Middle frontal gyrus (tissue), 1 donor: Measurements from ENCODE around the gene CEP112.

Source experiments
- DNase-seq: peaks from one replicate; pipeline ENCODE4 v3.0.0-alpha.2; 2015; ENCODE audit warnings: low spot score; ENCODE audit errors: extremely low spot score

CEP112 gene

DNA sequence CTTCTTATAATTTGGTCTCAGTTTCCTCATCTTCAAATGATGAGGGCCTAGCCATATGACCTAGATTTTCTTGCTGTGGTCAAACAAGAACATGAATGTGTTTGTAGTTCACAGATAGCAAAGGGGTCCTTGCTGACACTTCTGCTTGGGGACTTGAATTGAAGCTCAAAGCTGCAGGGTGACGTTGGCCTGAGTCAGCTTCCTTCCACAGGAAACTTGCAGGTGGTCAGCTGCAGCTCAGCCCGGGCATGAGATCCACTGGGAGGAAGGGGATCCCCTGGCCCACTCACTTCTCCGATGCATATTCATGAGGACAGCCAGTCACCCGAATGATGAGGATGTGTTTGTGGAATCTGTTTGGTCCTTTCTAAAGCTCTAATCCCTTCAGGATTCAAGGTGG, 587.9 kb downstream of the CEP112 start:
- no peak for DNase-seq

DNA sequence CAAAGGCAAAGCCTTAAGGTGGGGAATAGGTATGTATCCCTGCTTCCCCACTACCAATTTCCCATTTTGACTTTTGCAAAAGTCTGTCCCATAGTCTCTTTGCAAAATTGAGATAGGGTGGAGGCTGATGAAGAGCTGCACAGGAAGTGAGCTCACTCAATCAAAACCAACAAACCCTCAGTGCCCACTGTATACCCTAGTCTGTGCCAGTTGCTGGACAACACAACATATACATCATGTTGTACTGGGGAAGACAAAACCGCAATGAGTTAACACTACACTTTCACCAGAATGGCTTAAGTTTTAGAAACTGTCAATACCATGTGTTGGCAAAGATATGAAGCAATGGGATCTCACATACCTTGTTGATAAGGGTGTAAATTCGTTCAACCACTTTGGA, 590.1 kb downstream of the CEP112 start:
- DNase-seq = no peak

DNA sequence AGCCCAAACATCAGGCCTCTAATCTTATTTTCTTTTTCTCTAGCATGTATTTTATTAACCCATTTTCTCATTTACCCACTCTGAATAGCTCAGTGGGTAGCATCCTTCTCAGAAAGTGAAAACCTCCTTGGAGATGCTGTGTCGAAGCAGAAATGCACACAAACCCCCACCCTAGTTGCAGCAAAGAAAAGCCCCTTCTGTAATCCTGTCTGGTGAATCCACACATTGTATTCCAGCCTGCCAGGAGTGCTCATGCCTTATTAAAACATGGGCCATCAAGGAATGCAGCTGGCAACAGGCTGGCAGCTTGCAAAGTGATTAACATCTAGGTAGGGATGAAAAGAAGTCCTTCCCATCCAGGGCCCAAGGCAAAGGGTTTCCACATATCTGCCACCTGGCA, 590.8 kb downstream of the CEP112 start:
- no peak for DNase-seq

DNA sequence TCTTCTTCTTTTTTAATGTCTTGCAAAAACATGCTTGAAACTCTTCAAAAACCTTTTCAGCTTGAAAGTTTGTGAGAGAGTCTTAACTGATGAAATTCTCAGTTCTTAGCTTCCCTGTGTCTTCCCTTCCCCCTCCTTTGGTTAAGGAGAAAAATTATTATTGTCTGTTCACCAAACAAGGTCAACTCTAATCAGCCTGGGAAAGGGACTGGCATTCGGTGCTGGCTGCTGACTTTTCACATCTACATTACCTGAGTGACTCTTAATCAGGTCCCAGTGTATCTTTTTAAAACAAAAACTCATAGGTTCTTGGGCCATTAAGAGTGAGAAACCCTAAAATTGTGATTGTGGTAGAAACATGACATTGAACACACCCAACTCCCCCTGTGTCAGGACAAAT, 591.4 kb downstream of the CEP112 start:
- DNase-seq = no peak

DNA sequence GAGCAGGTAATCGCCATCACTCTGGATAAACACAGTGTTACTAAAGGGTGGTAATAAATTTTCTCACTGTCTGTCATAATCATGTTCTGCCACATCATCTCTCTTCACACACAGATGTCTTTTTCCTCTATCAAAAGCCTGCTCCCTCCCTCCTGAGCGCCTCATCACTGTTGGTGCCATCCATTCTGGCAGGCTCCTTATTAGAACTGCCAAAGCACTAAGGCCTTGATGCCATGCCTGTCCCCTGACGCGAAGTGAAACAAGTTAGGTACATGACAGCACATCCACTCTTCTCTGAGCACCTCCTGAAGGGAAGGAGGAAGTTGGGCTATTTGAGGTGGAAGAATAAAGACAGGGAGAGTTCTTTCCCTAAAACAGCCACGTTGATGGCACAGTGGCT, 592.3 kb downstream of the CEP112 start:
- no peak for DNase-seq

DNA sequence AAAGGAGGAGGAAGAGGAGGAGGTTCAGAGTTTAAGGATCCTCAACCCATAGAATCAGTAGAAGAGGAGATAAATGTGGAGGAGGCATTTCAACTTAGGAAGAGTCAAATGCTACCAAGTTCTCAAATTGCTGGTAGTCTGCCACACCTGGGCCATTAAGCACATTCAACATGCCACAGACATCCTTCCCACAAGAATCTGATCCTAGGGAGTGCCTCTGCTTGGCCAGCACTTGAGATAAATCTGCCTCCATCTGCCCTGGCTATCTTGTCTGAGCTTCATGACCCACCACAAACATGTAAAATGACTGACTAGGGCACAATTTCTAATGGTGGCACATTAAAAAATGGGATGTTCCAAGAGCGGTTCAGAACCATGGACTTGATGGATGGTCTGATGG, 593.2 kb downstream of the CEP112 start:
- DNase-seq = no peak

DNA sequence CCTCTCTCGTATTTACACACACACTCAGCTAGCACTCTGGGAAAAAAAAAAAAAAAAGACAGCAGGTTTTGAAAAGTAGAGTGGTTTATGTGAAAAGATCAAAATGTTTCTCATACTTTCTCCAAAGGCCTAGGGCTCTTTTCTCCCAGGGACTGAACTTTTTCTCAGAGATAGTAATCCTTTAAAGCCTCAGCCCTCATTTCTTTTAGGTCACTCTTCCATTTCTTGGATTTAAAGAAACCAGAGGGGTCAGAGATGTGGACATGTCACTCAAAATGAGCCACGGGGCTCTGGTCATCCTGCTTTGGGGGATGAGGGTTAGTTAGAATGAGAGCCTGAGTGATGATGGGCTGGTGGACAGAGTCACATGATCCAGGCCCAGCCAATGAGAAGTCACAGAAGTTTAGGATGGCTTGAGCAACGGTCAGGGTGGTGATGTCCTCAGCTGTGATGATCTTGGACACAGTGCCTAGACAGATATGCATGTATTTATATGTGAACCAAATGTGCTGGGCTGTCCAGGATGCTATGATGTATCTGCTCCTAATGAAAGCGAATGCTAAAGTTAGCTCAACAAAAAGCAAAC, 596.8 kb downstream of the CEP112 start:
- DNase-seq = no peak

DNA sequence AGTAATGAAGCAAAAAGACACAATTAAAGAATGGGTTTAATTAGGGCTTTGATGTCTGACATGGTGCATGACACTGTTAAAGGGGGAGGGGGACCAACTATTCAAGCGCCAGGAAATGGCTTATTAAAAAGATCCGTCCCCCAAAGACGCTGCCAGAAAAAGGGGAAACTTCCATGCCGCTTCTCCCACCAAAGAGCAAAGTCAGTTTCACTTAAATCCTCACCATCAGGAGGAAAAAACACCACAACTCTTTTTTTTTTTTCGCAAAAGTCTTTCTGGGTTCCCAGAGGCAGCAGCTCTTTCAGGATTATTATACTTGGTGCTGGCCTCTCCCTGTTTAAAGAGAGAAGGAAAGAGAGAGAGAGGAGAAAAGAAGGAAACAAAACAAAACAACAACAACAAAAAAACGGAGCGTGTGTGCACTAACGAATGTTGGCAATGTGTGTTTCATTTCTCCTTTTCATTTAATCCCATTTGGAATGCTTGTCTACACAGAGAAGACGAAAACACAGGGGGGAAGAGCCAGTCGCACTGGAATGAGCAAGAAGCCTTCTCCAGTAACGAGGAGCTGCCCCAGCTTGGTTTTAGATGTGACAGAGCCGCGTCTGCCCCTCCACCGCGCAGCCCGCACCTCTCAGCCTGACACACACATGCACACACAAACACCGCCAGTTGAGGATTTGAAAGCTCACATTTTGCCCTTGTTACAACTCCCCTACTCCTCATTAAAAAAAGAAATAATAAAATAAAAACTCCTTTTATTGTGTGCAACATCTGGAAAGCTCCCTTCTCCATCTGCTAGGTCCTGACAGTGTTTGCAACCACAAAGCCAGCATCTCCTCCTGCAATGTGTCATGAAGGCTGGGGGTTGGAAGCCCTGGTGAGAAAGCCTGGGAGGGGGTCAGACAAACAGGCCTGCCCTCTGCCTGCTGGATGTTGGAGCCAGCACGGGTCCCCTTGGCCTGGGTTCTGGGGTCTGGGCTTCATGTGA, 597.8 kb downstream of the CEP112 start:
- no peak for DNase-seq

DNA sequence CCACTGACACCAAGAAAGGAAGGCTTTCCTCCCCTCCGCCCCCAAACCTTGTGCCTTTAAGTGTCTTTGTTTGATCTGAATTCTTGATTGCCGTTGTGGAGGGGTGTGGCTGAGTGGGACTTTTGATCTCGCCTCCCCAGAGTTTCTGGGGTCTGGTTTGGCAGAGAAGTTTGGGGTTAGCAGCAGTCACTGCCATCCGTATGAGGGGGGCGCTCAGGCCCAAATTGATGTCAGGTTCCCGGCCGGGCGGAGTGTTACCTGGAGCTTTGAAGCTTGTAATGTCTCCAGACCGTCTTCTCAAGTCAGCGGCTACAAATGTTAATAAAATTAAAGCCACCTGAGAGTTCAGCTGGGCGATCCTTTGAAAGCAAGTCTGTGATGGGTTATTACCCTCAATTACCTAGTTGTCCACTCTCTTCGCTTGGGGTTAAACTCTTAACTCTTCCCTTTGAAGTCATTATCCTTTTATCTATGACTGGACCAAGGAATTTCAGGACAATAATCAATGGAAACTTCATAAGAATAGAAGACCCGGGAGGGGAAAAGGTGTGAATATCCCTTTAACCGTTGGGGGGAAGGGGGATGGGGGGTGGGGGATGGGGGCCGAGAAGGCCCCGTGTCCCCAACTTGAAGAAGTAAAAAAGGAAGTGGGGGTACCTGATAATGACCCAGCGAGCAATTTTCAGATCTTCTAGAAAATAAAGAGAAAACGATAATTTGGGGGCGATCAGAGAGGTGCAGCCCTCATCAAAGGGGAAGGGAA, 598.7 kb downstream of the CEP112 start:
- no peak for DNase-seq

DNA sequence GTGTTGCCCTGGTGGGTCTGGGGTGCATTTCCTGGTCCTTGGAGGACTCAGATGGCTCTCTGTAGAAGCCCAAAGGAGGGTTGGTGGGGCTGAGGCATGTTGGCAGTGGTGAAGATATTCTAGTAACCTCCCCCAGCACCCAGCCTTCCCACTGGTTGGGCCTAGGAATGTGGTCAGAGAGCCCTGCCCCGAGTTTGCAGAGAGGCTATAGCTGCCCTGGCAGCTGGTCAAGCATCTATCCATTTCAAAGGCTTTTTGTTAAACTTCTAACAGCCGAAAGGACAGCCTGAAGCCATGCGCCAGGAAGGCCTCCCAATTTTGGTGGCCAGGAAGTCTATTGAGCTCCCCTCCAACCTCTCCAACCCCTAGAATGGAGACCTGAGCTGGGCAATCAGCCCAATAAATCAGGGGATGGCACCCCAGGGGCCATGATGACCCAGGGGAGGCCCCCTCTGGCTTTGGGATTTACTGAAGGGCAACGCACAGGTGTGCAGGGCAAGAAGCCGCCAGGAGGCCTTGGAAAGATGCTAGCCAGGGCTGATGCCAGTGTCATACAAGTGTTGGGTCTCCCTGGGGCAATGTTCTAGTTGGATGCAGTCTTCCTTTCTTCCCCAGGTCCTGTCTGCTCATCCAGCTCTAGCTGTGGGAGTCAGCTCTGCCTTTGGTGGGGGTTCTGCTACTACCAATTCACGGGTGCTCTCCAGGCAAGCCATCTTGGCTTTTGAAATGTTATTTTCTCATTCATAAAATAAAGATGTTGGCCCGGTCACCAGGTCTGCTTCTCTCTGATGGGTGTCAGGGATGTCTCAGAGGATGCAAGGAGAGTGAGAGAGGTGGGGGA, 599.6 kb downstream of the CEP112 start:
- DNase-seq = no peak

DNA sequence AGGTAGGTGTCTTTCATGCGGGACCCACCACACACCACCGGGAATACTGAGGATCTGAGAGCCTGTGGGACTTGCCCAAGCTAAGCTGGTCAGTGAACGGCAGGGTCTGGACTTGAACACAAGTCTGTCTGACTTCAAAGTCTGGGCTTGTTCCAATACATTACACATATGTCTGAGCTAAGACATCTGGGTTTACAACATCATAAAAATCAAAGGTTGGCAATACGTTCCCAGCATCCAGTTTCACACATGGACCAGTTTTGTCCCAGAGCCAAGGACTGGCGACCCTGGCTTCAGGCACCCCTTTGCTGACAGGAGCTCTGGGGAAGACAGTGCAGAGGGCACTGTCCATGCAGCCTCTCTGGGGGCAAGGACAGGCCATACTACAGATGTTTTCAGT, 602.6 kb downstream of the CEP112 start:
- DNase-seq = no peak

DNA sequence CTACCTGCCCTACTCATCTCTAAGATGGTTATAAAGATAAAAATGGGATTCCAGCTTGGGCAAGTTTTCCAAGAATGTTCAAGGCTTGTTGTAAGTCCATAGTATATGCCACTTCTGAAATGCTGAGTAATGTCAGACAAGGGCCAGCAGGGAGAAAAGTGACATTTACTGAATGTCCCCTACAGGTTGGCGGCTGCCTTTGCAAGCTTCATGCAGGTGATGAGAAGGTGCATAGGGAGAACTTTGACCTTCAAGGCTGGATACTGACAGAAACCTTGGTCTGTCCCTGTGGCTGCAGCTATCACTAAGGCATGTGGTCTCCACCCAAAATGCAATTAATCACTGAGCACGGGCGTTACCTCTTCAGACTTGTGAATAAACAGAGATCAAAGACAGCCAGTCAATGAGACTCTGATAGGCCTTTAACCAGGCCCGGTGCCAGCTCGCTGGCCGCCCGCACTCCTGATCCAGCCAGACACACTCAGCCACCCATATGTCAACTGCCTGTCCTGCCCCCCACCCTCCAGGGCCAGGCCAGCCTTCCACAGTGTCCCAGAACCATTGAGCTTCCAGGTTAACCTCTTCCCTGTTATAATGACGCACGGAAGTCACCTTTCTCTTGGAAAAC, 603.6 kb downstream of the CEP112 start:
- DNase-seq = no peak

DNA sequence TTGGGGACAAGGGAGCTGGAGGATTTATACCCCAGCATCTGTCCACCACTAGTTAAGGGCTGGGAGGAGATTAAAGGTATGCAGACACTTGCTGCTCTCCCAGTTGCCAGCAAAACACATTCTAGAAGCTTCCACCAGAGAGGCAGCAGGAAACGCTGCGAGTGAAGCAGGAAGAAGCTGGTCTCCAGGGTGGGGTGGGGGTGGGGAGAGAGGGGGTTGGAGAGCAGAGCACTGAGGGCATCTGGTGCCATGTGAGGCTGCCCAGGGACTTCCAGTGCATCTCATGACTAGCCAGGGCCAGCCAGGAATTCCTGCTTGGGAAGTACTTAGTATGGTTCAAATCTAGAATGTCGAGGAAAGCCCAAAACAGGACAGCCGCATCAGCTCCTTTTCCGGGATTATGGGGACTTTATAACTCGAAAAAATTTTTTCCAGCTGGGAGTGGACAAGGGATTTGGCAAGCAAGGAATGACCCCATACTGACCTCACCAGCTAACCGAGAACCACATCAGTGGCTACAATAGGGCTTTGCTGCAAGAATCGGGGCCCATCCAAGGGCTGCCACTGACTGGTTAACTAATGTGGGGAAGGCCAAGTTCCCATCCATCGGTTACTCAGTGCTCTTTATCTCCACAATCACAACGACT, 604.3 kb downstream of the CEP112 start:
- no peak for DNase-seq

DNA sequence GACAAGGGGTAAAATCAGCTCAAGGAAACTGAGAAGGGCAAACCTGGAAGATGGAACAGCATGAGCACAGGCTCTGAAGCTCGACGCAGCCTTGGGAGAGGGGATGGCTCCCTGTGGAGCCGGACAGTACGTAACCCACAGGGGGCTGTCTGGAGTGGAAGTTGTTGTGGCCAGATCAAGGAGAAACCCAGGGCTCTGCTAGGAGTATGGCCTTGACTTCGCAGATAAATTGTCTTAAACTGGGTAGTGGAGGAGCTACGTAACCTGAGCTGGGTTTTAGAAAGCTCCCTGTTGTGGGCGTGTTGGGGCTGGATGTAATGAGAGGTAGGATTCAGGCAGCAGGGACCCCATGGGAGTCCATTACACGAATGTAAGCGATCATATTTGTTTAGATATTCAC, 605.0 kb downstream of the CEP112 start:
- no peak for DNase-seq
